Measurements from ENCODE around the gene PMPCA.

PMPCA gene

GRCh38 chr9:136467766-136468165 is 57.3 kb downstream of the PMPCA start:
- no peak overlapping the region for H3K4me3 ChIP-seq (ENCODE audit: low read depth, low read length)
- TF ChIP-seq, protein P1, sequence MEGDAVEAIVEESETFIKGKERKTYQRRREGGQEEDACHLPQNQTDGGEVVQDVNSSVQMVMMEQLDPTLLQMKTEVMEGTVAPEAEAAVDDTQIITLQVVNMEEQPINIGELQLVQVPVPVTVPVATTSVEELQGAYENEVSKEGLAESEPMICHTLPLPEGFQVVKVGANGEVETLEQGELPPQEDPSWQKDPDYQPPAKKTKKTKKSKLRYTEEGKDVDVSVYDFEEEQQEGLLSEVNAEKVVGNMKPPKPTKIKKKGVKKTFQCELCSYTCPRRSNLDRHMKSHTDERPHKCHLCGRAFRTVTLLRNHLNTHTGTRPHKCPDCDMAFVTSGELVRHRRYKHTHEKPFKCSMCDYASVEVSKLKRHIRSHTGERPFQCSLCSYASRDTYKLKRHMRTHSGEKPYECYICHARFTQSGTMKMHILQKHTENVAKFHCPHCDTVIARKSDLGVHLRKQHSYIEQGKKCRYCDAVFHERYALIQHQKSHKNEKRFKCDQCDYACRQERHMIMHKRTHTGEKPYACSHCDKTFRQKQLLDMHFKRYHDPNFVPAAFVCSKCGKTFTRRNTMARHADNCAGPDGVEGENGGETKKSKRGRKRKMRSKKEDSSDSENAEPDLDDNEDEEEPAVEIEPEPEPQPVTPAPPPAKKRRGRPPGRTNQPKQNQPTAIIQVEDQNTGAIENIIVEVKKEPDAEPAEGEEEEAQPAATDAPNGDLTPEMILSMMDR (conservative IDR thresholded peaks at IDR 0.05; ENCODE audit: low read depth, low read length) = no peak
- no peak for DNase-seq (ENCODE audit: low read depth)

DNA sequence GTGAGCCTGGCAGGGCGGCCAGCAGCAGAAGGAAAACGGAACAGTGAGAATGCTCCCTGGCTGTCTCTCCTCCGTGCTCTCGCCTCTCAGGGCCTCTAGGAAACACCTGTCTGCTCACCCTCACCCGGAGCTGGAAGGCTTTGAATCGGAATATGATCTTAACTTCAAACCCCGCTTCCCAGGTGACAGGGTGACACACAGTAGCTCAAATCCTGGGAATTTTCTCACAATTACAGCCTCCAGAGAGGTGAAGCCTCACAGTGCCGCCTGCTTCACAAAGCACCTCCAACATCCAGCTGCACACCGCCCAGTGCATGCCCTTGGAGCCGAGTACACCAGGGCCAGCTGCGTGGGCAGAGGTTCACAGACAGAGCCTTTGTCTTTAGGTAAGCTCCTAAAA is 59.9 kb downstream of the PMPCA start:
- no peak overlapping the region for H3K4me3 ChIP-seq (ENCODE audit: low read depth, low read length)
- no peak for DNase-seq (ENCODE audit: low read depth)
- TF ChIP-seq, protein P1 (conservative IDR thresholded peaks at IDR 0.05; ENCODE audit: low read depth, low read length) = no peak

DNA sequence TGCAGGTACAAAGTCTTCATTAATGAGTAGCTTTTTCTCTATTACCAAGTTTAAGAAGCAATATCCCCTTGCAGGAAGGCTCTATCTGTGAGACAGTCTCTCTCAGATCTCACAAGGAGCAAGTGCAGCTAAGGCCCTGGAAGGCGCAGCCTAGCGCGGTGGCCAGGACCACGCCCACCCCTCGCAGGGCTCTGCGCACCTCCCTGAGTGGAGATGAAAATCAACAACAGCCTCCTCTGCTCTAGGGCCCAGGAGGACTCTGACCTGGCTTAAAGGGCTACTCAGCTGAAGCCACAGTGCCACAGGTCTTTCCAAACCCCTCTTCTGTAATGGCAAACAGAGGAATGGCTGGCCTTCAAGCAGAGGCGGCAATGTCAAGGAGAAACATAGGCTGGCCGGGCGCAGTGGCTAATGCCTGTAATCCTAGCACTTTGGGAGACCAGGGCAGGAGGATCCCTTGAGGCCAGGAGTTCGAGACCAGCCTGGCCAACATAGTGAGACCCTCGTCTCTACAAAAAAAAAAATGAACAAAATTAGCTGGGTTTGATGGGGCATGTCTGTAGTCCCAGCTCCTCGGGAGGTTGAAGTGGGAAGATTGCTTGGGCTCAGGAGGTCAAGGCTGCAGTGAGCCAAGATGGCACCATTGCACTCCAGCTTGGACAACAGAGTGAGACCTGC is 60.5 kb downstream of the PMPCA start:
- no peak for DNase-seq (ENCODE audit: low read depth)
- no peak overlapping the region for H3K4me3 ChIP-seq (ENCODE audit: low read depth, low read length)
- TF ChIP-seq, protein P1 (conservative IDR thresholded peaks at IDR 0.05; ENCODE audit: low read depth, low read length) = no peak

- TF ChIP-seq, protein P1 (conservative IDR thresholded peaks at IDR 0.05; ENCODE audit: low read depth, low read length) = no peak
- DNase-seq (ENCODE audit: low read depth) = no peak
- H3K4me3 ChIP-seq (ENCODE audit: low read depth, low read length) = no peak overlapping the region
Observed at GRCh38 chr9:136471802-136472487, 61.5 kb downstream of the PMPCA start.

- H3K4me3 ChIP-seq (ENCODE audit: low read depth, low read length) = no peak overlapping the region
- TF ChIP-seq, protein P1 (conservative IDR thresholded peaks at IDR 0.05; ENCODE audit: low read depth, low read length) = no peak
- DNase-seq (ENCODE audit: low read depth) = no peak
Observed at GRCh38 chr9:136472640-136473353, 62.3 kb downstream of the PMPCA start.

DNA sequence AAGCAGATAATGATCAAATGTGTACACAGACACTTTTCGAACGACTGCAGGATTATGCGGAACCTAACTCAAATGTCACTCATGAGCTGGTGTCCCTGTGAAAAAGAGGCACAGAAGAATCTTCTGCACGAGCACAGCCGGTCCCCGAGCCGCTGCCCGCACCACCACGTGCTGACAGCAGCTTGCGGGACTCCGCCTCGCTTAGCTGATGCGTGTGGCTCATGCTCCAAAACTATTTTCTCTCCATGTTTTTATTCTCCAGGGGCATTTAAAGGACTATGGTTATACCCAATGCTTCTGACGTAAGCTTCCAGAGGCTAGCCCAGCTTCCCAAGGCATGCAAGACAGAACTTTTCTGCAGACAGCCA is 62.9 kb downstream of the PMPCA start:
- DNase-seq (ENCODE audit: low read depth) = no peak
- TF ChIP-seq, protein P1 (conservative IDR thresholded peaks at IDR 0.05; ENCODE audit: low read depth, low read length) = no peak
- H3K4me3 ChIP-seq (ENCODE audit: low read depth, low read length) = no peak overlapping the region
